BLaER1 treated with 17β-estradiol and CSF1 and Interleukin-3, amounts not matched to agents 10 nM and 100 nM (cell line): Measurements from ENCODE around the gene TM4SF5.
A peak's percentile ranks its signal among the peaks of the same experiment; 100 is the strongest.

Source experiments
- H3K27ac ChIP-seq, 11 experiments: shearing (Covaris generic); formaldehyde crosslinking; 2 replicates each; pipeline ENCODE4 v1.8.1; 2022
- H3K27me3 ChIP-seq, 11 experiments: shearing (Covaris generic); formaldehyde crosslinking; 2 replicates each; pipeline ENCODE4 v1.8.1; 2022
- H3K36me3 ChIP-seq, 11 experiments: shearing (Covaris generic); formaldehyde crosslinking; 2 replicates each; pipeline ENCODE4 v1.8.1; 2022
- H3K4me1 ChIP-seq, 10 experiments: shearing (Covaris generic); formaldehyde crosslinking; 2 replicates each; pipeline ENCODE4 v1.8.1; 2022
- H3K4me2 ChIP-seq, 11 experiments: shearing (Covaris generic); formaldehyde crosslinking; 2 replicates each; pipeline ENCODE4 v1.8.1; 2022
- H3K4me3 ChIP-seq, 10 experiments: shearing (Covaris generic); formaldehyde crosslinking; 2 replicates each; pipeline ENCODE4 v1.8.1; 2022
- H3K9ac ChIP-seq, 11 experiments: shearing (Covaris generic); formaldehyde crosslinking; 2 replicates each; pipeline ENCODE4 v1.8.1; 2022
- H3K9me3 ChIP-seq, 11 experiments: shearing (Covaris generic); formaldehyde crosslinking; replicated peaks in 1 of 11; 2 replicates each; pipeline ENCODE4 v1.8.1; 2022
- H4K20me1 ChIP-seq, 11 experiments: shearing (Covaris generic); formaldehyde crosslinking; 2 replicates each; pipeline ENCODE4 v1.8.1; 2022
- Cebpa-rat ChIP-seq, 11 experiments: shearing (Covaris generic); IDR thresholded peaks; 2 replicates each; pipeline ENCODE4 v1.8.1; 2022

The TM4SF5 gene

GRCh38 chr17:4777969-4778760 lies 6.5 kb downstream of the TM4SF5 start:
- Histone ChIP-seq H3K4me2 (peak overlapping the region in 7 of 11 experiments; percentile 3 to 54 (median 24); a peak in 6 of 22 replicates), H3K27me3 (peaks cover 11 to 13% (median 12%) of the 10 kb centered on the region in 11 experiments), H3K27ac (no peak overlapping the region), H4K20me1 (no peaks in the 10 kb centered on the region), H3K36me3 (no peaks in the 10 kb centered on the region), H3K4me3 (no peak overlapping the region), H3K4me1 (peaks cover 28 to 55% (median 48%) of the 10 kb centered on the region in 10 experiments), H3K9me3 (no peaks in the 10 kb centered on the region), H3K9ac (no peak overlapping the region)
- no peak for TF ChIP-seq Cebpa-rat (IDR thresholded peaks at IDR 0.05)

GRCh38 chr17:4780325-4780955 lies 8.8 kb downstream of the TM4SF5 start:
- Histone ChIP-seq H3K36me3 (no peaks in the 10 kb centered on the region), H3K27ac (no peak overlapping the region), H3K4me3 (no peak overlapping the region), H3K27me3 (peaks cover 34 to 36% (median 34%) of the 10 kb centered on the region in 11 experiments), H4K20me1 (peaks cover 0 to 3% (median 0%) of the 10 kb centered on the region in 11 experiments; a peak in 1 of 22 replicates), H3K4me2 (no peak overlapping the region), H3K9ac (no peak overlapping the region), H3K4me1 (peaks cover 20 to 36% (median 28%) of the 10 kb centered on the region in 10 experiments), H3K9me3 (no peaks in the 10 kb centered on the region)
- no peak for TF ChIP-seq Cebpa-rat (IDR thresholded peaks at IDR 0.05)

GRCh38 chr17:4782652-4783051 lies 11.0 kb downstream of the TM4SF5 start:
- no peak overlapping the region for H3K9ac ChIP-seq
- H3K4me3 ChIP-seq = no peak overlapping the region
- H3K27me3 ChIP-seq = peaks cover 45 to 58% (median 57%) of the 10 kb centered on the region in 11 experiments
- no peaks in the 10 kb centered on the region for H3K36me3 ChIP-seq
- H4K20me1 ChIP-seq = peaks cover 0 to 10% (median 0%) of the 10 kb centered on the region in 11 experiments; a peak in 4 of 22 replicates
- H3K27ac ChIP-seq = no peak overlapping the region
- no peaks in the 10 kb centered on the region for H3K9me3 ChIP-seq
- no peak overlapping the region for H3K4me2 ChIP-seq
- peaks cover 26 to 36% (median 29%) of the 10 kb centered on the region in 10 experiments for H3K4me1 ChIP-seq
- no peak for TF ChIP-seq Cebpa-rat (IDR thresholded peaks at IDR 0.05)

- Histone ChIP-seq H3K4me1 (peaks cover 39 to 49% (median 44%) of the 10 kb centered on the region in 10 experiments), H3K4me2 (peak overlapping the region; percentile 28 to 100 (median 51); a peak in 17 of 22 replicates), H4K20me1 (peaks cover 0 to 24% (median 9%) of the 10 kb centered on the region in 11 experiments; a peak in 11 of 22 replicates), H3K9ac (peak overlapping the region in 2 of 11 experiments; percentile 36 to 49; a peak in 3 of 22 replicates), H3K9me3 (no peaks in the 10 kb centered on the region), H3K4me3 (peak overlapping the region in 5 of 10 experiments; percentile 23 to 47 (median 27); a peak in 12 of 20 replicates), H3K27ac (peak overlapping the region in 2 of 11 experiments; percentile 7 to 30; a peak in 1 of 22 replicates), H3K27me3 (peaks cover 45 to 80% (median 77%) of the 10 kb centered on the region in 11 experiments), H3K36me3 (no peaks in the 10 kb centered on the region)
- no peak for TF ChIP-seq Cebpa-rat (IDR thresholded peaks at IDR 0.05)
Measured at GRCh38 chr17:4785311-4786105, 13.8 kb downstream of the TM4SF5 start.

GRCh38 chr17:4786106-4786511 lies 14.4 kb downstream of the TM4SF5 start, which contains the start of gene VMO1:
VMO1 (minus strand) TSS chr17:4786364; CDS start chr17:4786352, 12 bp downstream.
- Histone ChIP-seq H3K4me1 (peaks cover 43 to 55% (median 50%) of the 10 kb centered on the region in 10 experiments), H3K27me3 (peaks cover 45 to 80% (median 77%) of the 10 kb centered on the region in 11 experiments), H3K9ac (peak within 1 kb of the TSS in 4 of 11 experiments; percentile 2 to 49 (median 24); a peak in 4 of 22 replicates), H3K4me3 (peak within 1 kb of the TSS in 5 of 10 experiments; percentile 23 to 47 (median 27); a peak in 12 of 20 replicates), H3K4me2 (peak within 1 kb of the TSS; percentile 28 to 100 (median 51); a peak in 17 of 22 replicates), H4K20me1 (peaks cover 0 to 24% (median 9%) of the 10 kb centered on the region in 11 experiments; a peak in 11 of 22 replicates), H3K27ac (peak within 1 kb of the TSS in 3 of 11 experiments; percentile 7 to 91 (median 34); a peak in 5 of 22 replicates), H3K36me3 (no peaks in the 10 kb centered on the region), H3K9me3 (no peaks in the 10 kb centered on the region)
- no peak for TF ChIP-seq Cebpa-rat (IDR thresholded peaks at IDR 0.05)

- Histone ChIP-seq H3K9ac (peak overlapping the region in 4 of 11 experiments; percentile 2 to 49 (median 24); a peak in 4 of 22 replicates), H3K4me1 (peaks cover 43 to 57% (median 51%) of the 10 kb centered on the region in 10 experiments), H3K4me2 (peak overlapping the region; percentile 9 to 100 (median 51); a peak in 16 of 22 replicates), H3K9me3 (no peaks in the 10 kb centered on the region), H4K20me1 (peaks cover 0 to 24% (median 9%) of the 10 kb centered on the region in 11 experiments; a peak in 11 of 22 replicates), H3K4me3 (peak overlapping the region in 3 of 10 experiments; percentile 23 to 47 (median 35); a peak in 4 of 20 replicates), H3K36me3 (no peaks in the 10 kb centered on the region), H3K27me3 (peaks cover 45 to 80% (median 77%) of the 10 kb centered on the region in 11 experiments), H3K27ac (peak overlapping the region in 2 of 11 experiments; percentile 30 to 34; a peak in 5 of 22 replicates)
- TF ChIP-seq Cebpa-rat (IDR thresholded peaks at IDR 0.05) = no peak
Measured at GRCh38 chr17:4786516-4786915, 14.8 kb downstream of the TM4SF5 start.

- Histone ChIP-seq H3K9me3 (no peaks in the 10 kb centered on the region), H3K4me2 (peak overlapping the region; percentile 90 to 100 (median 98)), H3K36me3 (no peaks in the 10 kb centered on the region), H3K27me3 (peaks cover 33 to 70% (median 64%) of the 10 kb centered on the region in 11 experiments), H3K9ac (peak overlapping the region in 9 of 11 experiments; percentile 82 to 96 (median 86); a peak in 14 of 22 replicates), H3K27ac (peak overlapping the region in 4 of 11 experiments; percentile 86 to 91 (median 87); a peak in 8 of 22 replicates), H3K4me1 (peaks cover 43 to 57% (median 51%) of the 10 kb centered on the region in 10 experiments), H4K20me1 (peaks cover 0 to 24% (median 9%) of the 10 kb centered on the region in 11 experiments; a peak in 11 of 22 replicates), H3K4me3 (peak overlapping the region; percentile 68 to 87 (median 76); a peak in 16 of 20 replicates)
- no peak for TF ChIP-seq Cebpa-rat (IDR thresholded peaks at IDR 0.05)
Measured at GRCh38 chr17:4788159-4788806, 16.6 kb downstream of the TM4SF5 start.
